GM23338 (cell line): ENCODE results near the gene PDE10A.

Source experiments
- CREB1 ChIP-seq: fragments of 250-450 bp; sonication (Bioruptor Pico); IDR thresholded peaks from 2 replicates; pipeline ENCODE4 v1.5.0; 2020; ENCODE audit warnings: low read depth, mild to moderate bottlenecking, moderate library complexity
- CTCF ChIP-seq, 2 experiments: fragments of 200-600 bp in 1 of 2; sonication (generic) in 1 of 2; conservative IDR thresholded peaks; 2 replicates each; pipeline versions ENCODE4 v1.5.1 to v1.6.1; 2016 to 2017; ENCODE audit warnings: antibody characterized with exemption in 2 of 2, low read depth in 2 of 2, mild to moderate bottlenecking in 2 of 2, moderate library complexity in 1 of 2
- EZH2 ChIP-seq: fragments of 200-600 bp; sonication (generic); IDR thresholded peaks from one replicate; pipeline ENCODE4 v1.8.0; 2017; ENCODE audit warnings: antibody characterized with exemption, mild to moderate bottlenecking, low read depth; ENCODE audit not compliant: unreplicated experiment
- EZH2phosphoT487 ChIP-seq: fragments of 200-600 bp; sonication (generic); IDR thresholded peaks from one replicate; pipeline ENCODE4 v1.8.1; 2018; ENCODE audit warnings: antibody characterized with exemption; ENCODE audit not compliant: unreplicated experiment
- JUNB ChIP-seq: IDR thresholded peaks from one replicate; pipeline ENCODE4 v1.6.1; 2016; ENCODE audit warnings: antibody characterized with exemption; ENCODE audit not compliant: unreplicated experiment
- NANOG ChIP-seq: IDR thresholded peaks from 2 replicates; pipeline ENCODE4 v1.6.1; 2016; ENCODE audit warnings: antibody characterized with exemption, borderline replicate concordance
- POLR2AphosphoS5 ChIP-seq: IDR thresholded peaks from 2 replicates; pipeline ENCODE4 v1.6.1; 2016; ENCODE audit warnings: antibody characterized with exemption, low read depth
- STAT1 ChIP-seq: IDR thresholded peaks from one replicate; pipeline ENCODE4 v1.6.1; 2016; ENCODE audit warnings: antibody characterized with exemption; ENCODE audit not compliant: unreplicated experiment
- ZNF114 ChIP-seq: fragments of 250-450 bp; sonication (Bioruptor Pico); IDR thresholded peaks from 2 replicates; pipeline ENCODE4 v1.5.0; 2020; ENCODE audit warnings: mild to moderate bottlenecking, moderate library complexity
- ZNF331 ChIP-seq: fragments of 250-450 bp; sonication (Bioruptor Pico); IDR thresholded peaks from 2 replicates; pipeline ENCODE4 v1.5.0; 2020; ENCODE audit warnings: low read depth, mild to moderate bottlenecking, moderate library complexity
- TF ChIP-seq, protein P1 (sequence below): IDR thresholded peaks from one replicate; pipeline ENCODE4 v1.6.1; 2018; ENCODE audit warnings: antibody characterized with exemption; ENCODE audit not compliant: unreplicated experiment
- TF ChIP-seq, protein P2 (sequence below): IDR thresholded peaks from 2 replicates; pipeline ENCODE4 v1.6.1; 2016; ENCODE audit warnings: antibody characterized with exemption

DNA sequence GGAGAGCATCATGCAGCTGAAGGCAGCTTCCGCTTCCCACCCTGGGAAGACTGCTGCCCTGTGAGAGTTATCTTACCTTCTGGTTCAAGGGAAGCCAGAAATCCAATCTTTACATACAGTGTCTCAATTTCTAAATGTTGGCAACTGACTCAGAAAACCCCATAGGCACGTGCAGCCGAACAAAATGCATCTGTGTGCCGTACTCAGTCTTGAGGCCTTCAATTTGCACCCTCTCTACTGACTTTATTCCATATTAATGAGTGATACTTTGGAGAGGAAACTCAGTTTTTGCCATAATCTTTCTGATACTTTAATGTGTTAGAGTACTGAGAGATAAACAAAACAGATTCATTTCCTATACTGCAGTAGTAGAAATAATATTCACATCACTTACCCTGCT lies 181.1 kb downstream of the PDE10A start:
- no peak for TF ChIP-seq CTCF (conservative IDR thresholded peaks at IDR 0.05; ENCODE audit: low read depth in 2 of 2)
- TF ChIP-seq POLR2AphosphoS5 = no peak
- TF ChIP-seq, protein P1, sequence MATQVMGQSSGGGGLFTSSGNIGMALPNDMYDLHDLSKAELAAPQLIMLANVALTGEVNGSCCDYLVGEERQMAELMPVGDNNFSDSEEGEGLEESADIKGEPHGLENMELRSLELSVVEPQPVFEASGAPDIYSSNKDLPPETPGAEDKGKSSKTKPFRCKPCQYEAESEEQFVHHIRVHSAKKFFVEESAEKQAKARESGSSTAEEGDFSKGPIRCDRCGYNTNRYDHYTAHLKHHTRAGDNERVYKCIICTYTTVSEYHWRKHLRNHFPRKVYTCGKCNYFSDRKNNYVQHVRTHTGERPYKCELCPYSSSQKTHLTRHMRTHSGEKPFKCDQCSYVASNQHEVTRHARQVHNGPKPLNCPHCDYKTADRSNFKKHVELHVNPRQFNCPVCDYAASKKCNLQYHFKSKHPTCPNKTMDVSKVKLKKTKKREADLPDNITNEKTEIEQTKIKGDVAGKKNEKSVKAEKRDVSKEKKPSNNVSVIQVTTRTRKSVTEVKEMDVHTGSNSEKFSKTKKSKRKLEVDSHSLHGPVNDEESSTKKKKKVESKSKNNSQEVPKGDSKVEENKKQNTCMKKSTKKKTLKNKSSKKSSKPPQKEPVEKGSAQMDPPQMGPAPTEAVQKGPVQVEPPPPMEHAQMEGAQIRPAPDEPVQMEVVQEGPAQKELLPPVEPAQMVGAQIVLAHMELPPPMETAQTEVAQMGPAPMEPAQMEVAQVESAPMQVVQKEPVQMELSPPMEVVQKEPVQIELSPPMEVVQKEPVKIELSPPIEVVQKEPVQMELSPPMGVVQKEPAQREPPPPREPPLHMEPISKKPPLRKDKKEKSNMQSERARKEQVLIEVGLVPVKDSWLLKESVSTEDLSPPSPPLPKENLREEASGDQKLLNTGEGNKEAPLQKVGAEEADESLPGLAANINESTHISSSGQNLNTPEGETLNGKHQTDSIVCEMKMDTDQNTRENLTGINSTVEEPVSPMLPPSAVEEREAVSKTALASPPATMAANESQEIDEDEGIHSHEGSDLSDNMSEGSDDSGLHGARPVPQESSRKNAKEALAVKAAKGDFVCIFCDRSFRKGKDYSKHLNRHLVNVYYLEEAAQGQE = no peak
- TF ChIP-seq EZH2 = no peak
- TF ChIP-seq STAT1 = no peak
- no peak for TF ChIP-seq JUNB
- TF ChIP-seq EZH2phosphoT487 = no peak
- no peak for TF ChIP-seq CREB1
- no peak for TF ChIP-seq ZNF331 (CRISPR knock-in tag)
- no peak for TF ChIP-seq NANOG
- TF ChIP-seq, protein P2, sequence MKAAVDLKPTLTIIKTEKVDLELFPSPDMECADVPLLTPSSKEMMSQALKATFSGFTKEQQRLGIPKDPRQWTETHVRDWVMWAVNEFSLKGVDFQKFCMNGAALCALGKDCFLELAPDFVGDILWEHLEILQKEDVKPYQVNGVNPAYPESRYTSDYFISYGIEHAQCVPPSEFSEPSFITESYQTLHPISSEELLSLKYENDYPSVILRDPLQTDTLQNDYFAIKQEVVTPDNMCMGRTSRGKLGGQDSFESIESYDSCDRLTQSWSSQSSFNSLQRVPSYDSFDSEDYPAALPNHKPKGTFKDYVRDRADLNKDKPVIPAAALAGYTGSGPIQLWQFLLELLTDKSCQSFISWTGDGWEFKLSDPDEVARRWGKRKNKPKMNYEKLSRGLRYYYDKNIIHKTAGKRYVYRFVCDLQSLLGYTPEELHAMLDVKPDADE = no peak
- TF ChIP-seq ZNF114 = no peak
